ENCODE data around the gene PPA1.
A peak's percentile ranks its signal among the peaks of the same experiment; 100 is the strongest.

The PPA1 gene

DNA sequence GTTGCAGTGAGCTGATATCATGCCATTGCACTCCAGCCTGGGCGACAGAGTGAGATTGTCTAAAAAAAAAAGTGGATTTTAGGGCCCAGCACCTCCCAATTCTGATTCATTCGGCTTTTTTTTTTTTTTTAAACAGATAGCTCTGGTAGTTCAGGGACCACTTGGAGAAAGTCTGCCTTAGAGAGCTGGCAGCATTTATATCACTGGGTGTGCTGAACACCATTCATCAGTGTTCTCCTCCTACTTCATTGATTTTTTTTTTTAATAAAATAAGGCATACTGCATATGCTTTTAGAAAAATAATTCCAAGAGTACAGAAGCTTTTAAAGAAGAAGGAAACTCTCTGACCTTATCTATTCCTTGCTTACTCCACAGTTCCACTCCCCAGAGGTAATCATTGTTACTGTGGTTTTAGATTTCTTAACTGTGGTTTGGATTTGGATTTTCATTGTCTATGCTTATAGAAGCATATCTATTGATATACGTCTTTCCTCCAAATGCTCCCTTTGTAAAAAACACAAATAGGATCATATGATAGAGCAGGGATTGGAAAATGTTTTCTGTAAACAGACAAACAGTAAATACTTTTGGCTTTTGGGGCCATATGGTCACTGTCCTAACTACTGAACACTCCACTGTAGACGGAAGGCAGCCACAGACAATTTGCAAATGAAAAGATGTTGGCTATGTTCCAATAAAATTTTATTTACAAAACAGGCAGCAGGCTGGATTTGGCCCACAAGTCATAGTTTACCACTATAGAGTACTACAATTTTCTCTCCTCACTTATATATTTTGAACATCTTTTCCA lies 41.9 kb downstream of the PPA1 start:
- H3K4me3 ChIP-seq (ENCODE audit: control insufficient read depth, low read depth, low read length) = no peak overlapping the region
- TF ChIP-seq, protein P1, sequence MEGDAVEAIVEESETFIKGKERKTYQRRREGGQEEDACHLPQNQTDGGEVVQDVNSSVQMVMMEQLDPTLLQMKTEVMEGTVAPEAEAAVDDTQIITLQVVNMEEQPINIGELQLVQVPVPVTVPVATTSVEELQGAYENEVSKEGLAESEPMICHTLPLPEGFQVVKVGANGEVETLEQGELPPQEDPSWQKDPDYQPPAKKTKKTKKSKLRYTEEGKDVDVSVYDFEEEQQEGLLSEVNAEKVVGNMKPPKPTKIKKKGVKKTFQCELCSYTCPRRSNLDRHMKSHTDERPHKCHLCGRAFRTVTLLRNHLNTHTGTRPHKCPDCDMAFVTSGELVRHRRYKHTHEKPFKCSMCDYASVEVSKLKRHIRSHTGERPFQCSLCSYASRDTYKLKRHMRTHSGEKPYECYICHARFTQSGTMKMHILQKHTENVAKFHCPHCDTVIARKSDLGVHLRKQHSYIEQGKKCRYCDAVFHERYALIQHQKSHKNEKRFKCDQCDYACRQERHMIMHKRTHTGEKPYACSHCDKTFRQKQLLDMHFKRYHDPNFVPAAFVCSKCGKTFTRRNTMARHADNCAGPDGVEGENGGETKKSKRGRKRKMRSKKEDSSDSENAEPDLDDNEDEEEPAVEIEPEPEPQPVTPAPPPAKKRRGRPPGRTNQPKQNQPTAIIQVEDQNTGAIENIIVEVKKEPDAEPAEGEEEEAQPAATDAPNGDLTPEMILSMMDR (conservative IDR thresholded peaks at IDR 0.05; ENCODE audit: control insufficient read depth, insufficient read depth, low read depth, low read length) = no peak
- peak; percentile 54 for DNase-seq (ENCODE audit: low read depth)

GRCh38 chr10:70190581-70190980 lies 42.6 kb downstream of the PPA1 start:
- TF ChIP-seq, protein P1 (conservative IDR thresholded peaks at IDR 0.05; ENCODE audit: control insufficient read depth, insufficient read depth, low read depth, low read length) = no peak
- no peak overlapping the region for H3K4me3 ChIP-seq (ENCODE audit: control insufficient read depth, low read depth, low read length)
- DNase-seq (ENCODE audit: low read depth) = peak; percentile 43

- TF ChIP-seq, protein P1 (conservative IDR thresholded peaks at IDR 0.05; ENCODE audit: control insufficient read depth, insufficient read depth, low read depth, low read length) = no peak
- no peak for DNase-seq (ENCODE audit: low read depth)
- no peak overlapping the region for H3K4me3 ChIP-seq (ENCODE audit: control insufficient read depth, low read depth, low read length)
Measured at GRCh38 chr10:70190102-70190501, 43.1 kb downstream of the PPA1 start.

DNA sequence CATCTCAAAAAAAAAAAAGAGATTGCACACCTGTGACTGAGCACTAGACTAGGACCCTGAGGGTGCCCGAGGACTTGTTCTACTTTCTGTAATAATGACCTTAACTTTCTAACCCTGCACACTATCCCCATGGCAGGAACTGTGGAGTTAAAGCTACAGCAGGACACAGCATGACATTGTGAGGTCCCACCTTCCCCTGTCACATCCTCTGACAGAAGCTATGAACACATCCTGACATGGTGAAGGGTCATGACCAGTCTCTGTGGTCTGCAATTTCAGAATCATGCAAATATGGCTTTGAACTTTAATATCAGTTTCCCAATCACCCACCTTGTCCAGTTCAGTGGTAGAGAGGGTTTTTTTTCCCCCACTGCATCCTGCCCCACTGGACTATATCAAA lies 44.5 kb downstream of the PPA1 start:
- no peak overlapping the region for H3K4me3 ChIP-seq (ENCODE audit: control insufficient read depth, low read depth, low read length)
- DNase-seq (ENCODE audit: low read depth) = no peak
- TF ChIP-seq, protein P1 (conservative IDR thresholded peaks at IDR 0.05; ENCODE audit: control insufficient read depth, insufficient read depth, low read depth, low read length) = no peak

DNA sequence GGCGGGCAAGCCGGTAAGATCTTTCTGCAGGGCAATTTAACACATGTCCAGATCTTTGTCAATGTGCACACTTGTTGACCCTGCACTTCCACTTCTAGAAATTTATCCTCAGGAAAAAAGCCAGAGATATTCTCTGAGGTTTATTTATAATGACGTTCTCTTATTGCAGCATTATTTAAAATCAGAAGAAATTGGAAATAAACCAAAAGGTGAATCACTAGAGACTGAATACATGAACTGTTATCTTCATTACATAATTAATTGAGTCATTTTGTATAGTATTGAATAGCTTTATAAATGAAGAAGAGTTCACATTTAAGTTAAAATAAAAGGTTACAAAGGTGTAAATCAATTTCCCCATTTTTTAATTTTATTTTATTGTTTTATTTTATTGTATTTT lies 46.7 kb downstream of the PPA1 start:
- peak; percentile 54 for DNase-seq (ENCODE audit: low read depth)
- no peak overlapping the region for H3K4me3 ChIP-seq (ENCODE audit: control insufficient read depth, low read depth, low read length)
- TF ChIP-seq, protein P1 (conservative IDR thresholded peaks at IDR 0.05; ENCODE audit: control insufficient read depth, insufficient read depth, low read depth, low read length) = no peak

GRCh38 chr10:70186090-70186489 lies 47.1 kb downstream of the PPA1 start:
- TF ChIP-seq, protein P1 (conservative IDR thresholded peaks at IDR 0.05; ENCODE audit: control insufficient read depth, insufficient read depth, low read depth, low read length) = no peak

More at GRCh38 chr10:70186090-70186489, 47.1 kb downstream of the PPA1 start:
- DNase-seq (ENCODE audit: low read depth) = no peak
- no peak overlapping the region for H3K4me3 ChIP-seq (ENCODE audit: control insufficient read depth, low read depth, low read length)

Measured in fibroblast of mammary gland (primary cell).